OCI-LY3 (cell line): ENCODE measurements around the gene MUC4.

Experiments
- EZH2phosphoT487 ChIP-seq: fragments of 200-600 bp; shearing (Covaris generic); IDR thresholded peaks from 2 replicates; pipeline ENCODE4 v1.6.1; 2018; ENCODE audit warnings: antibody characterized with exemption, mixed run types, low read depth
- TF ChIP-seq, protein P1 (sequence below): fragments of 200-600, 300-600 bp; sonication (generic); IDR thresholded peaks from 2 replicates; pipeline ENCODE4 v1.5.1; 2014; ENCODE audit warnings: antibody characterized with exemption, low read length, low read depth

GRCh38 chr3:195820186-195820585 lies 8.5 kb upstream of the MUC4 start:
- TF ChIP-seq, protein P1, sequence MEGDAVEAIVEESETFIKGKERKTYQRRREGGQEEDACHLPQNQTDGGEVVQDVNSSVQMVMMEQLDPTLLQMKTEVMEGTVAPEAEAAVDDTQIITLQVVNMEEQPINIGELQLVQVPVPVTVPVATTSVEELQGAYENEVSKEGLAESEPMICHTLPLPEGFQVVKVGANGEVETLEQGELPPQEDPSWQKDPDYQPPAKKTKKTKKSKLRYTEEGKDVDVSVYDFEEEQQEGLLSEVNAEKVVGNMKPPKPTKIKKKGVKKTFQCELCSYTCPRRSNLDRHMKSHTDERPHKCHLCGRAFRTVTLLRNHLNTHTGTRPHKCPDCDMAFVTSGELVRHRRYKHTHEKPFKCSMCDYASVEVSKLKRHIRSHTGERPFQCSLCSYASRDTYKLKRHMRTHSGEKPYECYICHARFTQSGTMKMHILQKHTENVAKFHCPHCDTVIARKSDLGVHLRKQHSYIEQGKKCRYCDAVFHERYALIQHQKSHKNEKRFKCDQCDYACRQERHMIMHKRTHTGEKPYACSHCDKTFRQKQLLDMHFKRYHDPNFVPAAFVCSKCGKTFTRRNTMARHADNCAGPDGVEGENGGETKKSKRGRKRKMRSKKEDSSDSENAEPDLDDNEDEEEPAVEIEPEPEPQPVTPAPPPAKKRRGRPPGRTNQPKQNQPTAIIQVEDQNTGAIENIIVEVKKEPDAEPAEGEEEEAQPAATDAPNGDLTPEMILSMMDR: no peak
- no peak for TF ChIP-seq EZH2phosphoT487
